ENCODE results near the gene EHD4. TPM values are rescaled to one million over a fixed set of nuclear protein-coding genes. Genes with fewer than 3 reads are reported as not detected.

Gene EHD4
- total RNA-seq, 2 donors from 2014 or later: 13.8 to 16.9 TPM

DNA sequence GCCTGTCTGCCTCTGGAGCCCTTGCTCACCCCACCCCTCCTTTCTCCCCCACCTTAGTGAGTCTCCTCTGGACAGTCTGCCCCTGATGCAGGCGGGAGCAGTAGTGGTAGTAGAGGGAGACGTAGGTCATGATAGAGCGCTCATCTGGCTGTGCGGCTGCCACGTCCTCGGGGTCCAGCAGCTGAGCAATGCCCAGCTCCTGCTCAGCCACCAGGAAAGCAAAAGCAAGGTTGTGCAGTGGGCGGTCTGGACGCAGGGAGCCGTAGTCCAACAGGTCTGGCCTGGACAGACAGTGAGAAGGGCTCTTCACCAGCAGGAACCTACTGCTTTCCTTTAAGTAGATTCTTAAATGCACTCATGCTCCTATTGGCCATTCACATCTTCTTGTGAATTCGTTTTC is 85.2 kb downstream of the EHD4 start:
- TF ChIP-seq CTCF (IDR thresholded peaks at IDR 0.05) (no peak), POLR2A (IDR thresholded peaks at IDR 0.05) (no peak)
- Histone ChIP-seq H3K4me1 (peaks cover 18% of the 10 kb centered on the region), H3K9me3 (no peaks in the 10 kb centered on the region), H3K27ac (no peak overlapping the region), H3K4me3 (no peak overlapping the region), H3K36me3 (replicated peaks in 1 of 2; ENCODE audit: insufficient read depth in 1 of 2, low read depth in 2 of 2) (no peaks in the 10 kb centered on the region), H3K27me3 (no peaks in the 10 kb centered on the region)
- no peak for DNase-seq
- intact Hi-C loops (cut with DNase I): no loop called here
- 86 to 93% methylated on average over 1 to 10 of the region's 10 CpGs for WGBS, 2 donors
- ATAC-seq: no peak

GRCh38 chr15:41886741-41887140 is 85.6 kb downstream of the EHD4 start:
- no peaks in the 10 kb centered on the region for H3K9me3 ChIP-seq
- no peaks in the 10 kb centered on the region for H3K36me3 ChIP-seq (replicated peaks in 1 of 2; ENCODE audit: insufficient read depth in 1 of 2, low read depth in 2 of 2)
- H3K27me3 ChIP-seq: no peaks in the 10 kb centered on the region
- H3K4me1 ChIP-seq: peaks cover 16% of the 10 kb centered on the region
- DNase-seq: no peak
- no peak overlapping the region for H3K27ac ChIP-seq
- no peak for ATAC-seq
- TF ChIP-seq POLR2A (IDR thresholded peaks at IDR 0.05): no peak
- TF ChIP-seq CTCF (IDR thresholded peaks at IDR 0.05): no peak
- intact Hi-C loops (cut with DNase I): no loop called here
- H3K4me3 ChIP-seq: no peak overlapping the region
- 87 to 92% methylated on average over 6 to 7 of the region's 7 CpGs for WGBS, 2 donors

DNA sequence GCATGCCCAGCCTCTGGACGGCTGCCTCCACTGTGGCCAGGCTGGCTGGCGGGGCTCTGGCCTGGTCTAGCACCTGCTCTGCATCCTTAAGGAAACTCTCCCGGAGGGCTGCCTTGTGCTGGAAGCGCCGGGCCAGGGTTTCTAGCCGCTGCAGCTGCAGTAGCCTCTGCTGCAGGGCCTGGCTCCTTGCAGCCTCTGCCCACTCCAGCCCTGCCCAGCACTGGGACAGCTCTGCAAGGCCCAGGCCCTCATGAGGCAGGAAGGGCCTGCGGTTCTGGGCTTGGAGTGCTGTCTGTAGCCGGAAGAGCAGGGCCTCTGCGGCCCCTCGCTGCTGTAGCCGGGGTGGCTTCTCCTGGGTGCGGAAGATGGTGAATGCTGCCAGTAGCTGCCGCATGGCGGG is 86.5 kb downstream of the EHD4 start:
- no peaks in the 10 kb centered on the region for H3K36me3 ChIP-seq (replicated peaks in 1 of 2; ENCODE audit: insufficient read depth in 1 of 2, low read depth in 2 of 2)
- no peaks in the 10 kb centered on the region for H3K27me3 ChIP-seq
- intact Hi-C loops (cut with DNase I): no loop called here
- H3K4me1 ChIP-seq: peaks cover 19% of the 10 kb centered on the region
- H3K4me3 ChIP-seq: no peak overlapping the region
- TF ChIP-seq CTCF (IDR thresholded peaks at IDR 0.05) (no peak), POLR2A (IDR thresholded peaks at IDR 0.05) (no peak)
- ATAC-seq (no peak), DNase-seq (no peak)
- no peaks in the 10 kb centered on the region for H3K9me3 ChIP-seq
- 94 to 100% methylated on average over 2 to 14 of the region's 14 CpGs for WGBS, 2 donors
- H3K27ac ChIP-seq: no peak overlapping the region

GRCh38 chr15:41885321-41885720 is 87.0 kb downstream of the EHD4 start:
- no peak for DNase-seq
- intact Hi-C loops (cut with DNase I): no loop called here
- no peaks in the 10 kb centered on the region for H3K9me3 ChIP-seq
- no peak overlapping the region for H3K4me3 ChIP-seq
- H3K27ac ChIP-seq: no peak overlapping the region
- TF ChIP-seq CTCF (IDR thresholded peaks at IDR 0.05): no peak
- TF ChIP-seq POLR2A (IDR thresholded peaks at IDR 0.05): no peak
- no peak for ATAC-seq
- H3K36me3 ChIP-seq (replicated peaks in 1 of 2; ENCODE audit: insufficient read depth in 1 of 2, low read depth in 2 of 2): no peaks in the 10 kb centered on the region
- H3K27me3 ChIP-seq: no peaks in the 10 kb centered on the region
- H3K4me1 ChIP-seq: peaks cover 19% of the 10 kb centered on the region

GRCh38 chr15:41884458-41884857 is 87.9 kb downstream of the EHD4 start:
- H3K4me1 ChIP-seq: peaks cover 19% of the 10 kb centered on the region
- H3K9me3 ChIP-seq: no peaks in the 10 kb centered on the region
- intact Hi-C loops (cut with DNase I): no loop called here
- H3K27me3 ChIP-seq: no peaks in the 10 kb centered on the region
- ATAC-seq (no peak), DNase-seq (no peak)
- no peak for TF ChIP-seq POLR2A (IDR thresholded peaks at IDR 0.05)
- no peak for TF ChIP-seq CTCF (IDR thresholded peaks at IDR 0.05)
- H3K4me3 ChIP-seq: no peak overlapping the region
- 91% methylated on average over 7 of the region's 7 CpGs for WGBS, 2 donors
- no peak overlapping the region for H3K27ac ChIP-seq
- no peaks in the 10 kb centered on the region for H3K36me3 ChIP-seq (replicated peaks in 1 of 2; ENCODE audit: insufficient read depth in 1 of 2, low read depth in 2 of 2)

Measured in body of pancreas (tissue), 4 donors.